NCI-H1048 (cell line): Measurements from ENCODE around the gene TCF4.

ENCODE experiments used
- DNase-seq: peaks from one replicate; lab custom pipeline; 2025; lab: John Stamatoyannopoulos, UW

TCF4 gene

GRCh38 chr18:55439056-55439455 lies 148.9 kb downstream of the TCF4 start:
- no peak for DNase-seq

GRCh38 chr18:55435592-55435991 lies 152.4 kb downstream of the TCF4 start:
- DNase-seq: no peak

- no peak for DNase-seq
Measured at GRCh38 chr18:55433648-55434047, 154.3 kb downstream of the TCF4 start.

GRCh38 chr18:55433140-55433539 lies 154.9 kb downstream of the TCF4 start:
- DNase-seq: no peak

GRCh38 chr18:55432307-55433040 lies 155.5 kb downstream of the TCF4 start:
- DNase-seq: no peak

GRCh38 chr18:55430026-55430425 lies 158.0 kb downstream of the TCF4 start:
- no peak for DNase-seq

GRCh38 chr18:55427951-55428350 lies 160.0 kb downstream of the TCF4 start:
- DNase-seq: no peak

GRCh38 chr18:55425698-55426097 lies 162.3 kb downstream of the TCF4 start:
- DNase-seq: no peak

GRCh38 chr18:55422456-55423180 lies 165.4 kb downstream of the TCF4 start:
- peak; percentile 69 for DNase-seq

GRCh38 chr18:55421615-55422419 lies 166.2 kb downstream of the TCF4 start:
- DNase-seq: peak; percentile 16

GRCh38 chr18:55421308-55421614 lies 166.7 kb downstream of the TCF4 start:
- DNase-seq: no peak

GRCh38 chr18:55420665-55421307 lies 167.2 kb downstream of the TCF4 start:
- no peak for DNase-seq

- no peak for DNase-seq
Measured at GRCh38 chr18:55419947-55420664, 167.9 kb downstream of the TCF4 start.

- peak; percentile 32 for DNase-seq
Measured at GRCh38 chr18:55419132-55419946, 168.7 kb downstream of the TCF4 start.

- no peak for DNase-seq
Measured at GRCh38 chr18:55418439-55418838, 169.6 kb downstream of the TCF4 start.

GRCh38 chr18:55416791-55417190 lies 171.2 kb downstream of the TCF4 start:
- DNase-seq: no peak

- peak; percentile 68 for DNase-seq
Measured at GRCh38 chr18:55415258-55415871, 172.6 kb downstream of the TCF4 start.

GRCh38 chr18:55414475-55414874 lies 173.5 kb downstream of the TCF4 start:
- no peak for DNase-seq

- DNase-seq: no peak
Measured at GRCh38 chr18:55413474-55413873, 174.5 kb downstream of the TCF4 start.

- peak; percentile 20 for DNase-seq
Measured at GRCh38 chr18:55407774-55408535, 180.0 kb downstream of the TCF4 start.
